CD4-positive, alpha-beta memory T cell (primary cell): ENCODE measurements around the gene IKZF5. TPM values are rescaled to one million over a fixed set of nuclear protein-coding genes. Genes with fewer than 3 reads are reported as not detected.
A peak's percentile ranks its signal among the peaks of the same experiment; 100 is the strongest.

Experiments
- CTCF ChIA-PET: fragments of 350-600 bp; sonication (Branson Sonifier 250); formaldehyde crosslinking; loops from one replicate; lab custom pipeline; 2021; ENCODE audit warnings: inconsistent platforms; ENCODE audit not compliant: partially characterized antibody; lab: Charles Lee
- POLR2A ChIA-PET: fragments of 350-600 bp; sonication (Branson Sonifier 250); formaldehyde crosslinking; loops from one replicate; lab custom pipeline; 2021; ENCODE audit not compliant: partially characterized antibody; lab: Charles Lee
- DNase-seq, 5 donors: peaks; one replicate each; pipeline versions ENCODE4 v3.0.0 to v3.0.0-alpha.2; 2020 to 2022; ENCODE audit warnings: mixed read lengths in 1 of 5
- H3K27ac ChIP-seq: one replicate; pipeline ENCODE4 v1.7.0; 2013; ENCODE audit warnings: low read depth, low read length
- H3K27me3 ChIP-seq: 2 replicates; pipeline ENCODE4 v1.7.0; 2013; ENCODE audit warnings: mild to moderate bottlenecking, low read length, moderate library complexity; ENCODE audit not compliant: insufficient read depth
- H3K36me3 ChIP-seq: 2 replicates; pipeline ENCODE4 v1.7.0; 2013; ENCODE audit warnings: mild to moderate bottlenecking, low read length, moderate library complexity; ENCODE audit not compliant: insufficient read depth
- H3K4me1 ChIP-seq: 2 replicates; pipeline ENCODE4 v1.7.0; 2013; ENCODE audit warnings: mild to moderate bottlenecking, low read length, moderate library complexity; ENCODE audit not compliant: insufficient read depth
- H3K4me3 ChIP-seq, 2 donors: one replicate each; pipeline ENCODE4 v1.7.0; 2013; ENCODE audit warnings: low read length in 2 of 2, mild to moderate bottlenecking in 1 of 2
- H3K9me3 ChIP-seq, 2 donors: one replicate each; pipeline ENCODE4 v1.7.0; 2013; ENCODE audit warnings: low read length in 2 of 2, control low read depth in 1 of 2; ENCODE audit not compliant: control insufficient read depth in 1 of 2
- H3K27ac Mint-ChIP-seq, 7 donors: one replicate each; pipeline ENCODE4 v1.8.0; 2020 to 2021; ENCODE audit warnings: mixed read lengths in 7 of 7, mild to moderate bottlenecking in 6 of 7, inconsistent platforms in 3 of 7, moderate library complexity in 3 of 7
- H3K27me3 Mint-ChIP-seq, 2 donors: one replicate each; pipeline ENCODE4 v1.8.0; 2020 to 2021; ENCODE audit warnings: mixed read lengths in 2 of 2
- H3K36me3 Mint-ChIP-seq, 2 donors: one replicate each; pipeline ENCODE4 v1.8.0; 2020 to 2021; ENCODE audit warnings: mixed read lengths in 2 of 2, inconsistent platforms in 1 of 2, mild to moderate bottlenecking in 1 of 2
- H3K4me1 Mint-ChIP-seq, 4 donors: one replicate each; pipeline ENCODE4 v1.8.0; 2020 to 2021; ENCODE audit warnings: mixed read lengths in 4 of 4, mild to moderate bottlenecking in 1 of 4
- H3K4me3 Mint-ChIP-seq, 8 donors: one replicate each; pipeline ENCODE4 v1.8.0; 2020 to 2021; ENCODE audit warnings: mixed read lengths in 8 of 8, mild to moderate bottlenecking in 7 of 8, moderate library complexity in 6 of 8, inconsistent platforms in 3 of 8
- H3K9me3 Mint-ChIP-seq, 8 donors: one replicate each; pipeline ENCODE4 v1.8.0; 2020 to 2021; ENCODE audit warnings: mixed read lengths in 8 of 8, mild to moderate bottlenecking in 5 of 8, inconsistent platforms in 3 of 8, moderate library complexity in 1 of 8
- intact Hi-C: fragments of 100-400 bp; cut with micrococcal nuclease; formaldehyde crosslinking; loops from one replicate; pipeline ENCODE4 v1.15.1; 2023
- polyA plus RNA-seq, 2 donors: library from polyadenylated mRNA; unstranded; fragments of 300-500 nt; fragmentation: Illumina TruSeq; gene quantifications; one replicate each; pipeline ENCODE4 v1.2.3, GENCODE V29; 2021
- total RNA-seq, 2 experiments: library from RNA; stranded (reverse); gene quantifications; one replicate each; pipeline ENCODE4 v1.2.3, GENCODE V29; 2021

Gene IKZF5
- total and polyA plus RNA-seq, 4 experiments from 2014 or later, result 11.0 to 45.9 (median 26.0) TPM

DNA sequence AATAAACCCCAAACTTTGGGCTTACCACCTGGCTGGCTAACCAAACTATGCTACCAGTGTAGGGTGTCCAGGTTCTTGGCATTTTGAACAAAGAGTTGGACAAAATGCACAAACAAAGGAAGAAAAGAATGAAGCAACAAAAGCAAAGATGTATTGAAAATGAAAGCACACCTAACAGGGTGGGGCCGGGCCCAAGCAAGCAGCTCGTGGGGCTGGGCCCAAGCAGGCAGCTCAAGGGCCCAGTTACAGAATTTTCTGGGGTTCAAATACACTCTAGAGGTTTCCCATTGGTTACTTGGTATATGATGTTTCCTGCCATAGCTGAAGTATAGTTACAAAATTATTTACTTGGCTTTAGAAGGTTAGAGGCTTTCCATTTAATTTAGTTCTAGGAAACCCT is 15.9 kb upstream of the IKZF5 start:
- H3K27me3 ChIP-seq, result no peaks in the 10 kb centered on the region
- POLR2A ChIA-PET, result no interaction called here
- no peak overlapping the region for H3K27ac ChIP-seq
- DNase-seq, result no peak
- Mint-ChIP-seq H3K27ac (peak overlapping the region in 1 of 7 donors; percentile 23), H3K4me3 (no peak overlapping the region), H3K27me3 (no peaks in the 10 kb centered on the region), H3K9me3 (no peaks in the 10 kb centered on the region), H3K4me1 (peaks cover 0 to 4% (median under 1%) of the 10 kb centered on the region in 4 donors), H3K36me3 (peaks cover 3 to 8% of the 10 kb centered on the region in 2 donors)
- intact Hi-C loops, result no loop called here
- CTCF ChIA-PET, result interaction anchor here (0.6 to 1.4 kb wide), 4 partner anchors 10 to 603 kb away, joined by 3 to 4 read pairs (median 3); no protein-coding TSS in a partner anchor
- no peak overlapping the region for H3K4me3 ChIP-seq
- no peaks in the 10 kb centered on the region for H3K4me1 ChIP-seq
- H3K9me3 ChIP-seq, result no peaks in the 10 kb centered on the region
- no peaks in the 10 kb centered on the region for H3K36me3 ChIP-seq

DNA sequence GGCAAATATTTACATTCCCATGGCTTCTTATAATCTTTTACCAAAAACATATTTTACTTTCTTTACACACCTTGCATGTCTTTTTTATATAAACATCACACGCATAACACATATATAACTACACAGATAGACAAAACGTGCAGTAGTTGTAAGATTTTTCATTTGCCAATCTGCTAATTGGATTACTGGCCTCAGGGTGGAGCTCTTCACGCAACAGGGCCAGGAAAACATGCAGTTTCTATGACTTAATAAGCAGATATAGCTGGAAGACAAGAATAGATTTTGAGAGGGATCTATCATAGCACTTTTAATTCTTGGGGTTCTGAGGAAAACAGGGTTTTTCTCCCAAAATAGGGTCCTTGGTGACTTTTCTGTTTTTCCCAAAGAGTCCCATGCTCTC is 12.9 kb upstream of the IKZF5 start:
- H3K36me3 Mint-ChIP-seq, result peaks cover 3 to 5% of the 10 kb centered on the region in 2 donors
- H3K4me3 ChIP-seq, result no peak overlapping the region
- no peak for DNase-seq

DNA sequence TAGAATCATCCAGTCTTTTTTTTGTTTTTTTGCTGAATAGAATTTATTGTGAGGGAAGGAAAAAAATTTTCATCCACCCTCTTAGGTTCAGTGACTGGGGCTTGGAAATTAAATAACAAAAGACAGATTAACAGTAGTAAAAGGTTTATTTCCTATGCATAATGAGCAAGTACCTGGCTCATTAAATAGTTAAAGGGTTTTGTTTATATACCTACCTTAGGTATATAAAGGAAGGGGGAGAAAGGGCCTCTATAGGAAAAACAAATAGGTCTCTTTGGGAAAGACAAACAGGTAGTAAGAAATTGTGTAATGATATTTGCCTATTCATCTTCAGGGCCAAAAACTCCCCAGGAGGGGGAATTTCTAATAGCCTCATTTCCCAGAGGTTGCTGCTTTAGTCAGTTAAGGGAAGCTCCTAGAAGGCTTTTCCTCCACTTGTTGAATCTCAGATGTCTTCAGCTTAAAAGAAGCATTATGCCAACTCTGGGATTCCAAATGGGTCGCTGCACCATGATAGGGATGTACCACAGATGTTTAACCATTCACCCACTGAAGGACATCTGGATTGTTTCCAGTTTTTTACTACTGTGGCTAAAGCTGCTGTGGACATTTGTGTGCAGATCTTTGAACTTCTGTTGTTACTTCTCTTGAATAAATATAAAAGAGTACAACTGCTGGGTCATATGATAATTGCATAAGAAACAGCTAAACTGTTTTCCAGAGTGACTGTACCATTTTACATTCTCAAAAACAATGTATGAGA is 11.5 kb upstream of the IKZF5 start:
- no peak for DNase-seq
- POLR2A ChIA-PET, result no interaction called here
- CTCF ChIA-PET, result interaction anchor here (0.9 kb wide), 1 partner anchor 23 kb away, joined by 3 read pairs; no protein-coding TSS in a partner anchor
- no peaks in the 10 kb centered on the region for H3K4me1 ChIP-seq
- no peaks in the 10 kb centered on the region for H3K27me3 ChIP-seq
- H3K4me3 ChIP-seq, result no peak overlapping the region
- H3K9me3 Mint-ChIP-seq, result peaks cover 0 to 2% (median 0%) of the 10 kb centered on the region in 8 donors
- H3K27ac ChIP-seq, result no peak overlapping the region
- peaks cover 0 to 14% of the 10 kb centered on the region in 2 donors for H3K36me3 Mint-ChIP-seq
- H3K4me1 Mint-ChIP-seq, result peaks cover 0 to 9% (median 3%) of the 10 kb centered on the region in 4 donors
- no peaks in the 10 kb centered on the region for H3K27me3 Mint-ChIP-seq
- H3K9me3 ChIP-seq, result no peaks in the 10 kb centered on the region
- H3K27ac Mint-ChIP-seq, result no peak overlapping the region
- no peaks in the 10 kb centered on the region for H3K36me3 ChIP-seq
- intact Hi-C loops, result no loop called here
- no peak overlapping the region for H3K4me3 Mint-ChIP-seq

More for the DNA sequence above, 12.9 kb upstream of the IKZF5 start:
- Histone ChIP-seq H3K27me3 (no peaks in the 10 kb centered on the region), H3K27ac (no peak overlapping the region), H3K9me3 (no peaks in the 10 kb centered on the region), H3K4me1 (no peaks in the 10 kb centered on the region), H3K36me3 (no peaks in the 10 kb centered on the region)
- Mint-ChIP-seq H3K4me3 (no peak overlapping the region), H3K4me1 (peaks cover 0 to 7% (median 2%) of the 10 kb centered on the region in 4 donors), H3K27me3 (no peaks in the 10 kb centered on the region), H3K9me3 (no peaks in the 10 kb centered on the region), H3K27ac (no peak overlapping the region)
- CTCF ChIA-PET, result interaction anchor here (0.8 to 1.0 kb wide), 3 partner anchors 9 to 41 kb away, joined by 3 to 4 read pairs (median 3); partner anchors contain the start of gene PSTK
- intact Hi-C loops, result no loop called here
- POLR2A ChIA-PET, result no interaction called here

- no peak overlapping the region for H3K27ac ChIP-seq
- Mint-ChIP-seq H3K27ac (no peak overlapping the region), H3K9me3 (peaks cover 0 to 2% (median 0%) of the 10 kb centered on the region in 8 donors), H3K27me3 (no peaks in the 10 kb centered on the region), H3K36me3 (peaks cover 0 to 17% of the 10 kb centered on the region in 2 donors), H3K4me3 (no peak overlapping the region), H3K4me1 (peaks cover 0 to 9% (median 3%) of the 10 kb centered on the region in 4 donors)
- no peak for DNase-seq
- H3K27me3 ChIP-seq, result no peaks in the 10 kb centered on the region
- H3K4me3 ChIP-seq, result no peak overlapping the region
- no peaks in the 10 kb centered on the region for H3K4me1 ChIP-seq
- no peaks in the 10 kb centered on the region for H3K36me3 ChIP-seq
- POLR2A ChIA-PET, result no interaction called here
- intact Hi-C loops, result no loop called here
- CTCF ChIA-PET, result no interaction called here
- H3K9me3 ChIP-seq, result no peaks in the 10 kb centered on the region
These were observed 10.7 kb upstream of the IKZF5 start for GRCh38 chr10:123019264-123019663.

GRCh38 chr10:123018531-123018930 is 9.9 kb upstream of the IKZF5 start:
- Histone ChIP-seq H3K4me1 (no peaks in the 10 kb centered on the region), H3K4me3 (no peak overlapping the region), H3K27ac (no peak overlapping the region), H3K9me3 (no peaks in the 10 kb centered on the region), H3K27me3 (no peaks in the 10 kb centered on the region), H3K36me3 (no peaks in the 10 kb centered on the region)
- no peak overlapping the region for H3K27ac Mint-ChIP-seq
- ChIA-PET CTCF (no interaction called here), POLR2A (no interaction called here)
- H3K36me3 Mint-ChIP-seq, result peaks cover 0 to 22% of the 10 kb centered on the region in 2 donors
- intact Hi-C loops, result no loop called here
- no peak for DNase-seq
- no peak overlapping the region for H3K4me3 Mint-ChIP-seq
- H3K27me3 Mint-ChIP-seq, result no peaks in the 10 kb centered on the region
- peaks cover 0 to 8% (median 3%) of the 10 kb centered on the region in 4 donors for H3K4me1 Mint-ChIP-seq
- peaks cover 0 to 2% (median 0%) of the 10 kb centered on the region in 8 donors for H3K9me3 Mint-ChIP-seq

DNA sequence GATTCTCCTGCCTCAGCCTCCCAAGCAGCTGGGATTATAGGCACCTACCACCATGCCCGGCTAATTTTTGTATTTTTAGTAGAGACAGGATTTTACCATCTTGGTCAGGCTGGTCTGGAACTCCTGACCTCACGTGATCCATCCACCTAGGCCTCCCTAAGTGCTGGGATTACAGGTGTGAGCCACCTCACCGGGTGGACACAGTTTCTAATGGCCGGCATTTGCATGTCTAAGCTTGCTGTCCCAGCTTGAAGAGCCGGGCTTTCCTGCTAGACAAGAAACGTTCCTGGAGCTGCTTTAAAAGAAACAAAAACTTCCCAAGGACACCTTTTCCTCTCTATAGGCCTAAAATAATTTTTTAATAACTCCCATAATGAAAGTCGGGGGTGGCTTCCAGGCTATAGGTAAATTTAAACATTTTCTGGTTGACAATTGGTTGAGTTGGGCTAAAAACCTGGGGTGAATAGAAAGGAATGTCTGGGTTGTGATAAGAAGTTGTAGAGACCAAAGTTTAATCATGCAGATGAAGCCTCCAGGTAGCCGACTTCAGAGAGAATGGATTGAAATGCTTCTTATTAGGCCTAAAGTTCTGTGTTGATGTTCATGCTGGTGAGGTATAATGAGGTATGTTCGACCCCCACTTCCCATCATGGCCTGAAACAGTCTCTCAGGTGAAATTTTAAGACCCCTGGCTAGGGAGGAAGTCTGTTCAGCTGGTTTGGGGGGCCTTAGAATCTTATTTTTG is 9.0 kb upstream of the IKZF5 start:
- intact Hi-C loops, result no loop called here
- no peak for DNase-seq
- Histone ChIP-seq H3K4me3 (no peak overlapping the region), H3K4me1 (no peaks in the 10 kb centered on the region), H3K27ac (no peak overlapping the region), H3K36me3 (no peaks in the 10 kb centered on the region), H3K27me3 (no peaks in the 10 kb centered on the region), H3K9me3 (no peaks in the 10 kb centered on the region)
- Mint-ChIP-seq H3K4me1 (peaks cover 0 to 8% (median 3%) of the 10 kb centered on the region in 4 donors), H3K27ac (no peak overlapping the region), H3K4me3 (no peak overlapping the region), H3K27me3 (no peaks in the 10 kb centered on the region), H3K36me3 (peaks cover 0 to 24% of the 10 kb centered on the region in 2 donors), H3K9me3 (peaks cover 0 to 2% (median 0%) of the 10 kb centered on the region in 8 donors)
- ChIA-PET CTCF (no interaction called here), POLR2A (no interaction called here)

DNA sequence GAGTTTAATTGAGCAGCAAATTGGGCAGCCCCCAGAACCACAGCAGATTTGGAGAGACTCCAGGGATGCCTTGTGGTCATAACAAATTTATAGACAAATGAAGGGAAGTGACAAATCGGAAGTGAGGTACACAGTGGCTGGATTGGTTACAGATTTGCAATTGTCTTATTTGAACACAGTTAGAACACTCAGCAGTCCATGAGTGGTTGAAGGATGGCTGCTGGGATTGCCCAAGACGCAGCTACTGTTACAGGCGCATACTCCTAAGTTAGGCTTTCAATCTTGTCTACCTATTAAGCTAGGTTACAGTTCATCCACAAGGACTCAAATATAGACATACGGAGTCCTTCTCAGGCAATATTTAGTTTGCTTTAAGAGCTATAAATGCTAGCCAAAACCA is 7.6 kb upstream of the IKZF5 start:
- Mint-ChIP-seq H3K27ac (no peak overlapping the region), H3K27me3 (no peaks in the 10 kb centered on the region), H3K4me1 (peaks cover 0 to 9% (median 7%) of the 10 kb centered on the region in 4 donors), H3K4me3 (no peak overlapping the region), H3K36me3 (peaks cover 0 to 31% of the 10 kb centered on the region in 2 donors), H3K9me3 (peaks cover 0 to 2% (median 0%) of the 10 kb centered on the region in 8 donors)
- no peak for DNase-seq
- Histone ChIP-seq H3K27me3 (no peaks in the 10 kb centered on the region), H3K36me3 (no peaks in the 10 kb centered on the region), H3K27ac (no peak overlapping the region), H3K9me3 (no peaks in the 10 kb centered on the region), H3K4me1 (peaks cover under 1% of the 10 kb centered on the region), H3K4me3 (no peak overlapping the region)
- POLR2A ChIA-PET, result no interaction called here
- CTCF ChIA-PET, result interaction anchor here (1.0 to 1.5 kb wide), 2 partner anchors 9 to 26 kb away, joined by 3 read pairs; no protein-coding TSS in a partner anchor
- intact Hi-C loops, result no loop called here
